Mesenchymal stem cell (in vitro differentiated cells and primary cell): ENCODE data around the gene TMEM115.

Source experiments
- DNase-seq: peaks from one replicate; pipeline ENCODE4 v3.0.0-alpha.2; 2013
- H2AFZ ChIP-seq: one replicate; pipeline ENCODE4 v1.6.1; 2013; ENCODE audit warnings: low read depth, mild to moderate bottlenecking, control low read depth, inconsistent platforms, low read length, moderate library complexity
- H2AK5ac ChIP-seq: 2 replicates; pipeline ENCODE4 v1.6.1; 2013; ENCODE audit warnings: low read length, moderate library complexity, mild to moderate bottlenecking, inconsistent platforms; ENCODE audit not compliant: severe bottlenecking
- H2BK120ac ChIP-seq: one replicate; pipeline ENCODE4 v1.6.1; 2013; ENCODE audit warnings: low read depth, mild to moderate bottlenecking, inconsistent platforms, low read length, moderate library complexity
- H2BK12ac ChIP-seq, 2 experiments: one replicate each; pipeline ENCODE4 v1.6.1; 2013; ENCODE audit warnings: inconsistent platforms in 2 of 2, low read length in 2 of 2, mild to moderate bottlenecking in 2 of 2, moderate library complexity in 2 of 2, control low read depth in 1 of 2
- H2BK15ac ChIP-seq: one replicate; pipeline ENCODE4 v1.6.1; 2013; ENCODE audit warnings: mild to moderate bottlenecking, low read depth, inconsistent platforms; ENCODE audit not compliant: poor library complexity, severe bottlenecking
- H2BK5ac ChIP-seq: 2 replicates; pipeline ENCODE4 v1.6.1; 2013; ENCODE audit warnings: low read depth, mild to moderate bottlenecking, low read length, control low read depth, inconsistent platforms; ENCODE audit not compliant: poor library complexity, severe bottlenecking
- H3K14ac ChIP-seq, 2 experiments: one replicate each; pipeline ENCODE4 v1.6.1; 2013; ENCODE audit warnings: inconsistent platforms in 2 of 2, low read length in 2 of 2, control low read depth in 1 of 2, mild to moderate bottlenecking in 1 of 2, moderate library complexity in 1 of 2
- H3K18ac ChIP-seq, 2 experiments: one replicate each; pipeline ENCODE4 v1.6.1; 2013; ENCODE audit warnings: inconsistent platforms in 2 of 2, low read length in 2 of 2, control low read depth in 1 of 2, low read depth in 1 of 2, mild to moderate bottlenecking in 1 of 2
- H3K23ac ChIP-seq, 2 experiments: one replicate each; pipeline ENCODE4 v1.6.1; 2013; ENCODE audit warnings: inconsistent platforms in 2 of 2, low read length in 2 of 2, mild to moderate bottlenecking in 2 of 2, moderate library complexity in 2 of 2, control low read depth in 1 of 2
- H3K27ac ChIP-seq: 2 replicates; pipeline ENCODE4 v1.5.1; 2013; ENCODE audit warnings: mild to moderate bottlenecking, moderate library complexity, low read length, control low read depth, inconsistent platforms; ENCODE audit not compliant: poor library complexity, severe bottlenecking
- H3K27me3 ChIP-seq, 2 experiments: 2 replicates each; pipeline versions ENCODE4 v1.6.1 to v1.7.0; 2013; ENCODE audit warnings: low read length in 2 of 2, mild to moderate bottlenecking in 2 of 2, moderate library complexity in 2 of 2, control low read depth in 1 of 2, inconsistent platforms in 1 of 2; ENCODE audit not compliant: control insufficient read depth in 1 of 2, insufficient read depth in 1 of 2
- H3K36me3 ChIP-seq, 2 experiments: 2 replicates each; pipeline versions ENCODE4 v1.6.1 to v1.7.0; 2013; ENCODE audit warnings: low read length in 2 of 2, control low read depth in 1 of 2, inconsistent platforms in 1 of 2, low read depth in 1 of 2, mild to moderate bottlenecking in 1 of 2; ENCODE audit not compliant: insufficient read depth in 2 of 2, control insufficient read depth in 1 of 2
- H3K4ac ChIP-seq, 2 experiments: one replicate each; pipeline ENCODE4 v1.6.1; 2013; ENCODE audit warnings: inconsistent platforms in 2 of 2, low read length in 2 of 2, mild to moderate bottlenecking in 2 of 2, moderate library complexity in 2 of 2, control low read depth in 1 of 2, low read depth in 1 of 2
- H3K4me1 ChIP-seq: 2 replicates; pipeline ENCODE4 v1.6.1; 2013; ENCODE audit warnings: low read depth, low read length, control low read depth; ENCODE audit not compliant: control insufficient read depth, insufficient read depth
- H3K4me2 ChIP-seq: 2 replicates; pipeline ENCODE4 v1.6.1; 2013; ENCODE audit warnings: low read length, mild to moderate bottlenecking, inconsistent platforms; ENCODE audit not compliant: poor library complexity, severe bottlenecking
- H3K4me3 ChIP-seq, 2 experiments: 2 replicates each; pipeline versions ENCODE4 v1.5.1 to v1.7.0; 2013; ENCODE audit warnings: low read length in 2 of 2, mild to moderate bottlenecking in 2 of 2, control low read depth in 1 of 2, low read depth in 1 of 2; ENCODE audit not compliant: insufficient read depth in 1 of 2
- H3K79me1 ChIP-seq: replicated peaks from 2 replicates; pipeline ENCODE4 v1.6.1; 2013; ENCODE audit warnings: mild to moderate bottlenecking, control low read depth, low read length, inconsistent platforms; ENCODE audit not compliant: poor library complexity, severe bottlenecking
- H3K9ac ChIP-seq: 2 replicates; pipeline ENCODE4 v1.7.0; 2013; ENCODE audit warnings: mild to moderate bottlenecking, low read length, moderate library complexity
- H3K9me3 ChIP-seq: 2 replicates; pipeline ENCODE4 v1.7.0; 2013; ENCODE audit warnings: mild to moderate bottlenecking, low read length; ENCODE audit not compliant: control insufficient read depth
- H4K8ac ChIP-seq: one replicate; pipeline ENCODE4 v1.6.1; 2013; ENCODE audit warnings: inconsistent platforms, mild to moderate bottlenecking, low read length, moderate library complexity
- H4K91ac ChIP-seq: one replicate; pipeline ENCODE4 v1.6.1; 2013; ENCODE audit warnings: mild to moderate bottlenecking, low read length, inconsistent platforms
- WGBS: methylation state at CpG from one replicate; pipeline ENCODE4 v1.1.7; 2013; ENCODE audit warnings: mixed read lengths; 5-methylcytosine and 5-hydroxymethylcytosine counted together

Gene TMEM115

DNA sequence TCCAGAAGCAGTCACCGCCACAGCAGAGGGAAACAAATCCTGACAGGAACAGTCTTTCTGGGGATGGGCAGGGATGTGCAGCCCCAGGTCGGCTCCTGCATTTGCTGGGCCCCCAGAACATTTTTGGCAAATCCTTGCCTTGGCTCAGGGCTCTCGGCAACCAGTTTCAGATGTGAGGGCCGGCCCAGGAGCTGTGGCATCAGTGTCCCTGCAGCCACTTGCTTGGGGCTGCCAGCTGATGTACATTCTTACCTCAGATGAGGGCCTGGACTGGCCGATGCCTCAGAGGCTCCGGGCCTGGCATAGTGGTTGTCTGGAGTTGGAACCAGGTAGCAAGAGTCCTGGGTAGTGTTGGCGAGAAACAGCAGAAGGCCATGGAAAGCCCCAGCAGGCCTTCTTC, 4.5 kb downstream of the TMEM115 start:
- Histone ChIP-seq H2BK12ac (no peak overlapping the region), H3K4me1 (peaks cover 61% of the 10 kb centered on the region), H3K18ac (no peak overlapping the region), H3K27ac (no peak overlapping the region), H4K91ac (no peak overlapping the region), H3K9me3 (no peaks in the 10 kb centered on the region), H3K79me1 (peaks cover 28% of the 10 kb centered on the region), H3K4ac (no peak overlapping the region), H2AK5ac (no peak overlapping the region), H4K8ac (no peak overlapping the region), H3K14ac (no peak overlapping the region), H3K27me3 (no peaks in the 10 kb centered on the region), H3K23ac (no peak overlapping the region), H3K4me3 (no peak overlapping the region), H2BK15ac (no peak overlapping the region), H2BK120ac (no peak overlapping the region), H3K36me3 (peaks cover 56 to 60% of the 10 kb centered on the region in 2 experiments), H2AFZ (no peak overlapping the region), H2BK5ac (no peak overlapping the region), H3K4me2 (no peak overlapping the region), H3K9ac (no peak overlapping the region)
- DNase-seq, result no peak
- WGBS, result 98% methylated on average over 7 of the region's 7 CpGs

- no peak overlapping the region for H2BK15ac ChIP-seq
- no peak overlapping the region for H2BK5ac ChIP-seq
- H3K27me3 ChIP-seq, result no peaks in the 10 kb centered on the region
- H2AFZ ChIP-seq, result no peak overlapping the region
- no peak overlapping the region for H4K8ac ChIP-seq
- no peak overlapping the region for H2BK12ac ChIP-seq
- H3K18ac ChIP-seq, result no peak overlapping the region
- H3K9ac ChIP-seq, result no peak overlapping the region
- no peak for DNase-seq
- H4K91ac ChIP-seq, result no peak overlapping the region
- no peak overlapping the region for H2BK120ac ChIP-seq
- H3K79me1 ChIP-seq, result peaks cover 34% of the 10 kb centered on the region
- no peak overlapping the region for H2AK5ac ChIP-seq
- no peak overlapping the region for H3K4me3 ChIP-seq
- WGBS, result over 99% methylated on average over 5 of the region's 5 CpGs
- no peak overlapping the region for H3K27ac ChIP-seq
- H3K4me2 ChIP-seq, result no peak overlapping the region
- no peak overlapping the region for H3K4ac ChIP-seq
- peaks cover 57 to 60% of the 10 kb centered on the region in 2 experiments for H3K36me3 ChIP-seq
- H3K4me1 ChIP-seq, result peaks cover 64% of the 10 kb centered on the region
- no peaks in the 10 kb centered on the region for H3K9me3 ChIP-seq
- no peak overlapping the region for H3K14ac ChIP-seq
- H3K23ac ChIP-seq, result no peak overlapping the region
These were observed 5.0 kb downstream of the TMEM115 start for GRCh38 chr3:50354186-50354764.

GRCh38 chr3:50353245-50354004, 5.9 kb downstream of the TMEM115 start:
- Histone ChIP-seq H2AK5ac (no peak overlapping the region), H3K79me1 (peaks cover 38% of the 10 kb centered on the region), H3K14ac (no peak overlapping the region), H2BK5ac (no peak overlapping the region), H3K4ac (no peak overlapping the region), H3K4me1 (peaks cover 61% of the 10 kb centered on the region), H3K9ac (peak overlapping the region; percentile 61), H3K4me2 (no peak overlapping the region), H3K27ac (no peak overlapping the region), H3K9me3 (no peaks in the 10 kb centered on the region), H3K27me3 (no peaks in the 10 kb centered on the region), H3K18ac (no peak overlapping the region), H3K36me3 (peaks cover 62 to 65% of the 10 kb centered on the region in 2 experiments), H3K4me3 (no peak overlapping the region), H2BK120ac (no peak overlapping the region), H2BK12ac (no peak overlapping the region), H2AFZ (no peak overlapping the region), H2BK15ac (no peak overlapping the region), H3K23ac (no peak overlapping the region), H4K8ac (no peak overlapping the region), H4K91ac (no peak overlapping the region)
- 98% methylated on average over 12 of the region's 12 CpGs for WGBS
- no peak for DNase-seq

DNA sequence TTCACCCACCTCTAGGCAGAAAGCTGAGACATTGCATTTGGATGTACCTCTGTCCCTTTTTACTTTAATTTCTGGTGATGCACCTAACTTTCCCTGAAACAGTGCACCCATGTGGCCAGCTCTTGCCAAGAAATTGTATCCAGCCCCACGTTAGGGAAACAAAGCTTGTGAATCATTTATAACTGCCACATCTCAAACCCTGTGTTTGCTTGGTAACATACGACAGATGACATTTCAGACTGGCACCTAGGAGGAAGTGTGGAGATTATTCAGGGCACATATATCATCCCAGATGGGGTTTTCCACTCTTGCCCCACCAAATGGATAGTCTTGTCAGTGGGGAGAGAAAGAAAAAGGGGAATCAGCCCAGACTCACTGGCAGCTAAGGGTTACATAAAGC, 6.5 kb downstream of the TMEM115 start:
- Histone ChIP-seq H2AFZ (no peak overlapping the region), H2BK12ac (no peak overlapping the region), H3K36me3 (peaks cover 62 to 66% of the 10 kb centered on the region in 2 experiments), H2BK15ac (no peak overlapping the region), H3K27ac (peak overlapping the region; percentile 24), H3K23ac (no peak overlapping the region), H2AK5ac (no peak overlapping the region), H3K4ac (no peak overlapping the region), H2BK120ac (no peak overlapping the region), H2BK5ac (no peak overlapping the region), H3K9me3 (no peaks in the 10 kb centered on the region), H4K8ac (no peak overlapping the region), H3K79me1 (peaks cover 43% of the 10 kb centered on the region), H3K14ac (no peak overlapping the region), H4K91ac (no peak overlapping the region), H3K4me3 (no peak overlapping the region), H3K18ac (no peak overlapping the region), H3K4me2 (no peak overlapping the region), H3K27me3 (no peaks in the 10 kb centered on the region), H3K4me1 (peaks cover 55% of the 10 kb centered on the region), H3K9ac (peak overlapping the region; percentile 61)
- peak; percentile 47 for DNase-seq
- 86% methylated on average over 1 of the region's 2 CpGs for WGBS
